GM21529 (cell line): ENCODE data around the gene CLIP4.
A peak's percentile ranks its signal among the peaks of the same experiment; 100 is the strongest.
"Not testable (repeated sequence)": the region's sequence is repeated elsewhere in the genome, so short reads cannot be mapped to it uniquely, and the experiment has no call there.

Experiments
- ATAC-seq: cut with Tn5 transposase; IDR thresholded peaks from one replicate; pipeline ENCODE4 v1.9.1; 2021; ENCODE audit not compliant: unreplicated experiment

The CLIP4 gene

DNA sequence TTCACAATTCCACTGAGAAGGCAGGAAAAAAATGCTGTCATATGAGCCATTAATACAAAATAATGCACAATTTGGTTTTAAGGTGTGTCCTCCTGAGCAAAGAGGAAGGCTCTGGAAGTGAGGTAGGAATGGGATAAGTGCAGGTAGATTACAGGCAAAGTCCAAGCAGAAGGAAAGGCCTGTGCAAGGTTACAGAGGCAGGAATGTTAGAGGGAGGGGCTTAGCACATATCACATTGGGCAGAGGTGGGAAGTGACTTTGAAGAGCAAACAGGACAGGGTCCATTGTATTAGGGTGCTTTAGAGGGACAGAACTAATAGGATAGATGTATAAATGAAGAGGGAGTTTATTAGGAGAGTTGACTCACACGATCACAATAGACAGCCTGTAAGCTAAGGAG is 14.7 kb upstream of the CLIP4 start:
- ATAC-seq: no peak

DNA sequence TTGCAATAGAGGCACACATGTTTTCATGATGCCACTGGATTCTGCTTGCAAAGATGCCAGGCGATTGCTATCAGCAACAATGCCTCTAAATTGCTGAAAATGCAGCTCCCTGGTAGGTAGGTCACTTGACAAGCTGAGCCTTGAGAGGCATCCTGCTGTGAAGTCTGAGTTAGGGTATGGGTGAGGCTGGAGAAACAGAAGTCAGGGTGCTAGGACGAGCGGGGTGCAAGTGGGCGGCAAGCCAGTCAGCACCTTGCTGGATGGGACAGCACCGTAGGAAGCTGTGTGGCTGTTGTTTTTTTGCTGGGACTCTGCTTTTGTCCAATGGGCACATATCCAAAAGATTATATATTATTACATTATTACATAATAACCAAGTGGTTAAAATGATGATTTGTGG is 10.5 kb upstream of the CLIP4 start:
- ATAC-seq: no peak

DNA sequence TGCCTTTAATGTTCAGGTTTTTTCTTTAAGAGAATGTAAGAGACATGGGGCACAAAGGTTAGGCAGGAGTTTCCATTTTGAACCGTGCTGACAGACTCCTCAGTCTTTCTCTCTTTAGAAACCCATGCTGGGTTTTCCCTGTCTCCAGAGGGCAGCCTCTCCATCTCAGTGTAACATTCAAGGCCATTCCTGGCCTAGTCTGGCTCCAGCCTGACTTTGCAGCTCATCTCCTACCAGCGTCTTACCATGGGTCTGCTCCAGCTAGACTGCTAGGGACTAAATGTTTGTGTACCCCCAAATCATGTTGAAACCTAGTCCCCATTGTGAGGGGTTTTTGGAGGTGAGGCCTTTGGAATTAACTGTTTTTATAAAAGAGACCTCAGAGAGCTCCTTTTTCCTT is 9.8 kb upstream of the CLIP4 start:
- ATAC-seq: no peak

DNA sequence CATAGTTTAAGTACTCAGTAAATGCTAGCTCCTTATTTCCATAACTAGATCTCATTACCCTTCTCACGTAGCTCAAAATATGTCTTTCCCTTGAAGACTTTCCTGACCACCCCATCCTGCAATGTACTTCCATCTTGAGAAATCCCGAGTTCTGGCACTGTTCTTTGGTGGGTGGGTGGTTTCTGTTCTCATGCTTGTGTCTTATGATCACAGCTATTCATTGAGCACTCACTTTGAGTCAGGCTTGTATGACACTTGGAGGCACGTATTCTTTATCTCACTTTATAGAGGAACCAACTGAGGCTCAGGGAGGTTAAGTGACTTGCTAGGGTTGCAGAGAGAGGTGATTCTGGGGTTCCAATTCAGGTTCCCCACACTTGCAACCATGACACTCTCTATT is 9.0 kb upstream of the CLIP4 start:
- ATAC-seq: no peak

DNA sequence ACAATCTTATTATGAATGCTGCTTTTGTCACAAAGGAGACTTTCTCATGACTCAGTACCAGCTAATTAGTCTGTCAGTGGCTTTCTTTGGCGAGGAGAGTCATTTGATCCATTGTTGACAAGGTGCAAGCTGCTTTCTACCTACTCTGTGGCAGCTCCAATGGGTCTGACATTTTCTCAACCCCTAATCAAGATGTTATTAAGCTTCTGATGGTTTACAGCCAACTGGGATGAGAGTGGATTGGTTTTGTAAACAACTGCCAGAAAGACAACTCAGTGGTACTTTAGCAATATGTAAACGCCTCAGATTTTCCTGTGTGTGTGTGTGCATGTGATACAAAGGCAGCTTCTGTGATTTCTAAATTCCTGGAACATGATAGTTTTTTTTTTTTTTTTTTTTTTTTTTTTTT is 8.2 kb upstream of the CLIP4 start:
- no peak for ATAC-seq

DNA sequence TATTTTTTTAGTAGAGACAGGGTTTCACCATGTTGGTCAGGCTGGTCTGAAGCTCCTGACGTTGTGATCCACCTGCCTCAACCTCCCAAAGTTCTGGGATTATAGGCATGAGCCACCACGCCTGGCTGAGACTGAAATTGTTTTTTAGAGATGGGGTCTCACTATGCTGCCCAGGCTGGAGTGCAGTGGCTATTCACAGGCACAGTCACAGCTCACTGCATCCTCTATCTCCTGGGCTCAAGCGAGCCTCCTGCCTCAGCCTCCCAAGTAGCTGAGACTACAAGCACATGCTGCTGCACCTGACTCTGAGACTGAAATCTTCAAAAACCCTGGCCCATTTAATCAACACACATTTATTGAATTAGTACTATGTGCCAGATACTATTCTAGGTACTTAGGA is 7.7 kb upstream of the CLIP4 start:
- ATAC-seq: not testable (repeated sequence)

DNA sequence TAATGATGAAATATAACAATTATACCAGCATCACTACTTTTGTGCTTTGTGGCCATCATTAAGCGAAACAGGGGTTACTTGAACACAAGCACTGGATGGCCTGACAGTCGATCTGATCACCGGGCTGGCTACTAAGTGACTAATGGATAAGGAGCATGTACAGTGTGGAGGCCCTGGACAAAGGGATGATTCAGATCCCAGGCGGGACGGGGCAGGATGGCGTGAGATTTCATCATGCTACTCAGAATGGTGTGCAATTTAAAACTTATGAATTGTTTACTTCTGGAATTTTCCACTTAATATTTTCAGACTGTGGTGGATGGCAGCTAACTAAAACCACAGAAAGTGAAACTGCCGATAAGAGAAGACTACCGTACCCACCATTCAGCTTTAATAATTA is 7.0 kb upstream of the CLIP4 start:
- no peak for ATAC-seq

DNA sequence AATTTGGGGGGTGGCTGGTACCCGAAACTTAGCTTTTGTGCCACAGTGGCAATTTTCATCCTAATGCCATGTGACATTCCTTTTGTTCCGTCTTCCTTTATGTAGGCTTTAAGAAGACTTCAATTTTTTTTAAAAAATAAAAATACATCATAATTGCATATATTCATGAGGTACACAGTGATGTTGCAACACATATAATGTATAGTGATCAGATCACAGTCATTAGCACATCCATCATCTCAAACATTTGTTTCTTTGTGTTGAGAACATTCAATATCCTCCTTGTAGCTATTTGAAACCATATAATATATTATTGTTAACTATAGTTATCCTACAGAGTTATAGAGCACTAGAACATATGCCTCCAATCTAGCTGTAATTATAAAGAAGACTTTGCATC is 6.0 kb upstream of the CLIP4 start:
- no peak for ATAC-seq

DNA sequence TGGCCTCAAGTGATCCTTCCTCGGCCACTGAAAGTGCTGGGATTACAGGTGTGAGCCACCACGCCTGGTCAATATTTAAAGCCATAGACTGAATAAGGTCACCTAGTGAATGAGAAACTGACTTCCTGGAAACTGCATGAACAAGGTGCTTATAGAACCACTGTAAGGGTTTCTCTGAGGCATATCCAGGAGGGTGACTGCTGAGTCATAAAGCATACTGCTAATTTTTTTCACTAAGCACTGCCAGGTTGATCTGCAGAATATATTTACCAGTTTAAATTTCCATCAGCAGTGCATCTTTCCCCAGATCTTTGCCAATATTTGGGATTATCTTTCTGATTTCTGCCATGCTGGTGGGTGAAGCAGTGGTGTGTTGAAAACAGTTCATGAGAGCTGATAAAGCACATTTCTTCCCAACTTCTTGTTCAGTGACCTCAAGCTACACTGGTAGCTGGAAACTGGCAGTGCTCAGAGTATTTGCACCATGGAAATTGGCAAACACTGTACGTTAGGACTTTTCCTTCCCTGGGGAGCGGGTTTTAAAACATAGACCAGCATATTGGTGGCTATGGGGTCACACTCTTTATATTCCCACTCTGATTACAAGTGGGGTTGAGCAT is 4.2 kb upstream of the CLIP4 start:
- peak; percentile 47 for ATAC-seq

DNA sequence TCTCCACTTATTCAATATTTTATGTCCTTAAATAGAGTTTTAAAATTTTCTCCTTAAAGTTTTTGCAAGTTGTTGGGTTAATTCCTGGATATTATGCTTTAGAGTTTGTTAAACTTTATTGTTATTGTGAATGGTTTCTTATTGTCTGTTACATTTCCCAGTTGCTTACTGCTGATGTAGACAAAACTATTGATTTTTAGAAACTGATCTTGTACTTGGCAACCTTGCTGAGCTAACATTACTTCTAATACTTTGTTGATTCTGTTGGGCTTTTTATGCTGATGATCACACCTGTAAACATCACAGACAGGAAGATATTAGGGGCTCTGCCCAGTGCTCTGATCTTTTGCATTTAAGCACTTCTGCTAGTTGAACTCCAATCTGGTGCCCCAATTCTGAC is 2.8 kb upstream of the CLIP4 start:
- ATAC-seq: no peak

DNA sequence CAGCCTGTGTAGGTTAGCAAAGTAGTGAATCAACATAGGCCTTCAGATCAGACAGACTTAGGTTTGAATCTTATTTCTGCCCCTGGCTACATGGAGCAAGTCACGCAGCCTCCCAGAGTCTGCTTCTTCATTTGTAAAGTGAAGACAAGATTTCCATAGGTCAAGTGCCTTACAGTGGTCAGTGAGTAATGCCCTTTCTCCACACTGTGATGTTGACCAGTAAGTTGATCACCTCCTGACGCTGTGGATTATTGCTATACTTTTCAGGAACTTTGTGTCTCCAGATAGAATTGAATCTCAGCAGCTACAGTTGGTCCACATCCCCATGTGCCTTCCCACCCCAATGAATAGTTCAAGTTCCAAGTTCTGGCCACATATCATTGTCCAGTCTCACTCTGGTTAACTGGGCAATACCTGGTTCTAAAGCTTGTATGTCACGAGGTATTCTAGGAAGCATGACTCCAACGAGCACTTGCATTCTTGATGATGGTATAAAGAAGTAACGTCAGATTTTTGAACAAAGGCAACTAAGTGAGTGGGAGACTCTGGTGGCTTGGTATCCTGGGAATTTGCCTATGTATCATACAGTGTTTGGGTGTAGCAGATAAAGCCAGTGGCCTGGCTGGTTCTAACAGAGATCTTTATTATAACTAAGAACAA is 2.1 kb upstream of the CLIP4 start:
- ATAC-seq: no peak

DNA sequence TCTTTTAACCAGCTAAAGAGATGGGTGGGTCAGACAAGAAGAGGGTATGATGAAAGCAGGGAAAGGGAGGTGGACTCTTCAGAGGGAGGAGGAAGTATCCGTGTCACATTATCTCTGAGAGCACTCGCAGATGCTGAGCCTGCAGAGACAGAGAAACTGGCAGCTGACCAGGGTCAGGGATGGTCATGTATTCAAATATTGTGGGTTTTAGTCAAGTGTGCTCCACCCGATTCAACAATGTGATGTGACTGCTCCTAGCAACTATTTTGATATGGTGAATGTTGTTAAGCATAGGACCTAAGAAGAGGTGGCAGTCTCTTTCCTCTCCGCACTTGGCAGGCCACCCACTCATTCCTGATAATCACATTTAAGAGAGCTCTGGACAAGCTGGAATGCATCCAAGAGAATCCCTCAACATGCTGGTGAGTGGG is 1.3 kb upstream of the CLIP4 start:
- peak; percentile 26 for ATAC-seq

DNA sequence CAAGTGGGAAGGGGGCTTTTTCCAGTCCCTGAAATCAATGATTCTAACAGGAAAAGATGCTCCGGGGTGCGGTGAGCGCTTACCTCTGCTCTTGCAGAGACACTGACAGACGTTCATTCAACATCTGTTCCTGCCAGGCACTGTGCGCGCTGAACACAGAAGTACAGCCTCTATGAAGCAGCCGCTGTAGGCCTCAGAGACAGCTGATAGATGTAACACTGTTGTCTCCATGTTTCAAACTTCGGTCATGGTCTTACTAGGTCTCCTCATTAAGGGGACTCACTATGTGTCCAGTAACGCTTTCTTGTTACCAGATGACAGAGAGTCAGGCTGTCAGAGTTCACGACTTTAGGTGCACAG is 649 bp upstream of the CLIP4 start:
- ATAC-seq: no peak

DNA sequence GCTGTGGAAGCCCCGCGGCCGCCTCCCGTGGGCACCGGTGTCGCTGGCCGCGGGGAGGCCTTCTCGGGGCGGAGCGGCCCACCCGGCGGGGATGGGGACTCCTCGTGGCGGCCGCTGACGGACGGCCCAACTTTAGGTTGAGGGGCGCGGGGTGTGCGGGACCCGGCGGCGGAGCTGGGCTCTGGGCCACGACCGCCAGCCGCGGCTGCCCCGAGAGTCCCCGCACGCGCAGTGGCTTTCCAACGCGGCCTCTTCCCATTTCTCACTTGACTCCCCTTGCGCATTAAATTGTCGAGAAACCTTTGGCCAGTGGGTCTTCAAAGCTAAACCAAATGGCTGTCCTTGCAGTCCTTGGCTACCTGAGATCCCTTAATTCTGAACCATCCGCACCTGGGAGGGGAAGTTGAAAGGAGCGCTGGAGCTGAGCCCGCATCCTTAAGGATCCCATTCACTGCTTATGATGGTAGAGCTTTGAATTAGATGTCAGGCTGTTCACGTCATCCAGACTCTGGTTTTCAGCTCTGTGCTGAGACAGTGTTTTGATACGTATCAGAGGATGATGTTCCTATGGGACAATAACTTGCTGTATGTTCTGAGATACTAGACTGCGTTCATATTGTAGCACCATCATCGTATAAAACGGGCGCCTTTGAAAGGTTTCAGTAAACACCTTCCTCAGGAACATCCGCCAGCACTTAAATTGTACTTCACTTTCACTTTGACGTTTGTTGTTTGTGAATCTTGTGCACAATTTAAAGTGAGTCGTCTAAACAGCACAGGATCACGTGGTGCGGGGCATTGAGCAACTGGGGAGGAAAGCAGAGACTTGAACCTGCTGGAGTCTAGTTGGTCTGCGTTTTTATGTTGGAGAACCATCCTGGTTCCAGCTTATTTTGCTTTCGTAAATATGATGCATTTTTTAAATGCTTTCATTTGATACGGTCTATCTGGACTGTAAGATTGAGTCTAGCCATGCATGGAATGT is 874 bp downstream of the CLIP4 start:
- peak; percentile 40 for ATAC-seq

DNA sequence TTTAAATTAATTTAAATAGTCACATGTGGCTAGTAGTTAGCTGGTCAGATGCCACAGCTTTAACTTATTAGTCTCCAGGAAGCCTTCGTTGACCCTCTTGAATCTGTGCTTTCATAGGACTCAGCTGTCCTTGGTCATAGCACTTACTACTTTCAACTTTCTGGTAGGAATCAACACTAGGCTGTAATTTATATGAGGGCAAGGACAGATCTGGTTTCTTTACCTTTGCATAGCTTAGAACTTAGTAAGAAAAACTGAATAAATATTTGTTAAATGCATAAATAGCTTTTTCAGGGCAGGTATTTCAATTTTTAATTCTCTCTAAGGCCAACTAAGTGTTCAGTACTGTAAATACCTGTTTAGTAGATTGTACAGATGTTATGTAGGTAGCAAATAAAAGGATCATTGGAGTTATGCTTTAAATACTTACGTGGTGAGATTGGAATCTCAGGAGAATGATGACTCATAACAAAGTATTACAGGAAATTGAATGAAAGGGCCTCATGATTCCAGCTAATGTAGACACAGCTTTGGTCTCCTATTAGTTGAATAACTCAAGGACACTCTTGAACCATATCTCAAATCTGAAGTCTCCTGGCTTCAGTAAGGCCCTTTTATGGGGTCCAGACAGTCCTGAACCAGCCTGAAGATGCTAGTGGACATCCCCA is 2.6 kb downstream of the CLIP4 start:
- ATAC-seq: no peak

DNA sequence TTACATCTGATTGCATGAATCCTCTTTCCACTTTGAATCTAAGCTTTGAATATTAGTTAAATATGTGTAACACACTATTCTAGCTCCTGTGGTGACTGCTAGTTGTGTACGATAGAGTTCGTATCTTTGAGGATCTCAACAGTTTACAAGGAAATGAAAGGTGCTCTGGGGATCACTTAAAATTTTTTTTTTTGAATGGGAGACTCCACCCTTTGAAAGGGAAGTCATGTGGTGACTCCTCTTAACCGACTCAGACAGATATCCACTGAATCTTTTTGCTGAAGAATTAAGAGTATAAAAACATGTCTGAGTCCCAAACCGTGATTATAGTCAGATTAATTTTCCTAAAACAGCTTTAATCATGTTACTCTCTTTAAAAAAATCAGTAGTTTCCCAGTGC is 4.0 kb downstream of the CLIP4 start:
- no peak for ATAC-seq

DNA sequence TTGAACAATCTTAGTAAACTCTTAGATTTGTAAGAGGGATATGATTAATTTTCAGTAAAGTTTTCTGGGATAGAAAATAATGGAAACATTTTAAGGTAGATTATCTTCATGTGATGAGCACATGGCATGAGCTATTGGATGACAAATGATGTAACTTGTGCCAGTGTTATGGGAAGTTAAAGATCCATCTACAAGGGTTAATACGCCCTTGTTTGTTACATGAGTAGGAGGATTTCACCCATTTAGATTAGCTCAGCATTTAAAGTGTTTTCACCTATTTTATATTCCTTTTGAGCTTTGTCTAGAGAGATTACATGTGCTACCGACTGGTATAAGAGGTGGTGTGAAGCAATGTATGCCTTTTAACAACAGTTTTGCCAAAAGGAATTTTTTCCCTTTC is 5.6 kb downstream of the CLIP4 start:
- no peak for ATAC-seq

DNA sequence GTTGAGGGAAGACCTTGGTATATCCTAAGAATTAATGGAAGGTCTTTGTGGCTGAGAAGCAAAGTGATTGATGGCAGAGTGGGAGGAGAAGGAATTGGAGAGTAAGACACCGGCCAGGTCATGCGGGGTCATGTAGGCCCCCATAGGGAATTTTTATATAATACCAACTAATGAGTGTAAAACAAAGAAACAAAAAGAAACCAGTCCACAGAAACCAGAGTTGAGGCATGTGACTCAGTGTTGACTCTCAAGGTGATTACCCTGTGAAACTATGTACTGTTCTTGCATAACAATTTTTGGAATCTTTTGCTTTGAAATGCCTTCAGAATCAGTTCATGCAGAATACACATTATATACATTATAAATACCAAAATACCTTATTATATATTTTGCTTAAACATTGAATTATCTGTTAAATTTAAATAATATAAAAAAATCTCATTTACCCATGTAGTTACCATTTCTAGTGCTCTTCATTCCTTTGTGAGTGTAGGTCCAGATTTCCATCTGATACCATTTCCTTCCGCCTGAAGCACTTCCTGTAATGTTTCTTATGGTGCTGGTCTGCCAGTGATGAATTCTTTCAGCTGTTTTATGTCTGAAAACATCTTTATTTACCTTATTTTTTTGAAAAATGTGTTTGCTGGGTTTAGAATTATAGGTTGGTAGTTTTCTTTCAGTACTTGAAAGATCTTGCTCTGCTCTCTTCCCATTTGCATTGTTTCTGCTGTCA is 8.6 kb downstream of the CLIP4 start:
- no peak for ATAC-seq

DNA sequence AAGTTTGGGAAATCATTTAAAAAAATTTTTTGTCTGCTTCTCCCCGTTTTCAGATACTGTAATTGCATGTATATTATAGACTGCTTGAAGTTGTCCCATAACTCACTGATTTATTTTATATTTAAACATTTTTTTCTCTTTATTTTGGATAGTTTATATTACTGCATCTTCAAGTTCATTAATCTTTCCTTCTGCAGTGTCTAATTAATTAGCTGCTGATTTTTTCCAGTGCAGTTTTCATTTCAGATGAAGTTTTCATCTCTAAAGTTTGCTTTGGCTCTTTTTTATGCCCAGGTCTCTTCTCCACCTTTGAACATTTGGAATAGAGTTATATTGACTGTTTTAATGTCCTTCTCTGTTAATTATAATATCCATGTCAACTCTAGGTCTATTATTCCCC is 9.3 kb downstream of the CLIP4 start:
- ATAC-seq: no peak

DNA sequence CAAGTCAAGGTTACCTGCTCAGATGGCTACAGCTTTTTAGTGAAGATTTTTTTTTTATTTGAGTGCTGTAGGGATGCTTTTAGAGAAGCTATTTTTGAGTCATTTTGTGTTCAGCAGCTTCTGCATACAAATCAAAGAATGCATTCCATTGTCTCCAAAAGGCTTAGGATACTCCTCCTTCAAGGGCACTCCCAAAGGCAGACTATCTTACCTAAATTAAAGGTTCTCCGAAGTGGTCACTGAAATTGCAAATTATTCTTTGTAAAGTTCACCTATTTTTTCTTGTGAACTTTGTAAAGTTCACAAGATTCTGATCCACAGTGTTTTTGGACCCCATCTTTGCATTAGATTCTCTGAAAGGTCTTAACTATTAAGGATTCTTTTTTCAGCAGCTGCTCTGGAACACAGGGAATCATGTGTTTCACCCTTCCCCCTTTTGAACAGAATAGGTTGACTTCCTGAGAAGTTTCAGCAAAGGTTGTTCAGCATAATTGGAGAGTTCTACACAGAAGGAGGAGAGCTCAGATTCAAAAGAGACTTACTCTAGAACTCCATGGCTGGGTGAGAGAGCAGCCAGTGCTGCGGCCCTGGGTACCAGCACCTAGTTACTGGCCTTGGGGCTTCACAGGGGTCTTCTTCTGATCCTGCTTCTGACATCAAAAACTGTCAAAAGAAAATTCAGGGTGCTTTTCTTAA is 14.5 kb downstream of the CLIP4 start:
- ATAC-seq: peak; percentile 37
